Lung (tissue), 12 donors: ENCODE results near the gene KIAA1671. TPM values are rescaled to one million over a fixed set of nuclear protein-coding genes. Genes with fewer than 3 reads are reported as not detected.

Experiments used
- ATAC-seq: fragments of 200-7000 bp; cut with Tn5 transposase; one replicate; pipeline ENCODE4 v1.9.1; 2020; ENCODE audit warnings: moderate number of reproducible peaks; ENCODE audit not compliant: insufficient read depth, low FRiP score
- DNase-seq, 3 donors: peaks; one replicate each; pipeline ENCODE4 v3.0.0-alpha.2; 2013 to 2017
- H3K27ac ChIP-seq, 2 donors: one replicate each; pipeline ENCODE4 v1.5.1; 2013; ENCODE audit warnings: mild to moderate bottlenecking in 2 of 2, moderate library complexity in 2 of 2, control low read depth in 1 of 2, inconsistent platforms in 1 of 2, low read depth in 1 of 2, low read length in 1 of 2
- H3K27me3 ChIP-seq, 3 donors: one replicate each; pipeline ENCODE4 v1.5.1; 2013; ENCODE audit warnings: low read length in 2 of 3; ENCODE audit not compliant: control insufficient read depth in 3 of 3, insufficient read depth in 3 of 3
- H3K36me3 ChIP-seq, 4 donors: one replicate each; pipeline ENCODE4 v1.5.1; 2013; ENCODE audit warnings: low read length in 4 of 4, mild to moderate bottlenecking in 1 of 4, moderate library complexity in 1 of 4; ENCODE audit not compliant: control insufficient read depth in 4 of 4, insufficient read depth in 4 of 4
- H3K4me1 ChIP-seq, 5 donors: one replicate each; pipeline ENCODE4 v1.5.1; 2013; ENCODE audit warnings: low read length in 5 of 5, mild to moderate bottlenecking in 2 of 5, moderate library complexity in 1 of 5; ENCODE audit not compliant: control insufficient read depth in 5 of 5, insufficient read depth in 5 of 5
- H3K4me3 ChIP-seq: one replicate; pipeline ENCODE4 v1.5.1; 2013; ENCODE audit warnings: mild to moderate bottlenecking, control low read depth, moderate library complexity
- H3K9ac ChIP-seq, 2 donors: one replicate each; pipeline ENCODE4 v1.5.1; 2013; ENCODE audit warnings: low read length in 2 of 2, control low read depth in 1 of 2; ENCODE audit not compliant: insufficient read depth in 1 of 2
- H3K9me3 ChIP-seq, 4 donors: one replicate each; pipeline ENCODE4 v1.5.1; 2013; ENCODE audit warnings: low read length in 3 of 4, mild to moderate bottlenecking in 1 of 4, moderate library complexity in 1 of 4; ENCODE audit not compliant: control insufficient read depth in 4 of 4, insufficient read depth in 3 of 4
- CTCF ChIP-seq: IDR thresholded peaks from 2 replicates; pipeline ENCODE4 v1.5.1; 2012; ENCODE audit warnings: mild to moderate bottlenecking; ENCODE audit errors: control extremely low read depth, extremely low read depth
- WGBS, 2 donors: extraction: QIAGEN DNeasy Blood & Tissue Kit; methylation state at CpG; one replicate each; pipeline ENCODE4 v1.1.7; 2013; 5-methylcytosine and 5-hydroxymethylcytosine counted together
- polyA plus RNA-seq, 2 donors: library from polyadenylated mRNA; stranded (reverse); fragments of 200-250 nt; gene quantifications; one replicate each; pipeline ENCODE4 v1.2.1, GENCODE V29; 2013
- total RNA-seq, 2 donors: library from RNA; depleted of rRNA in 1 of 2; stranded (reverse); fragments of >200 nt in 1 of 2; gene quantifications; one replicate each; pipeline ENCODE4 v1.2.1, GENCODE V29; 2014 to 2021
- donor health status: control.
- donor health status: control.
- donor health status: Bipolar disorder and iron deficiency.
- donor health status: healthy.
- donor health status: DM: yes; HTN: yes; CAD: no.

KIAA1671 gene
- total and polyA plus RNA-seq, 4 donors: 7.6 to 44.6 (median 24.0) TPM

- H3K9me3 ChIP-seq: no peaks in the 10 kb centered on the region
- peak; percentile 9 for ATAC-seq
- peaks cover 0 to 24% (median 0%) of the 10 kb centered on the region in 5 donors for H3K4me1 ChIP-seq
- WGBS, 2 donors: 6 to 15% methylated on average over 26 to 47 of the region's 47 CpGs
- H3K36me3 ChIP-seq: no peaks in the 10 kb centered on the region
- peak overlapping the region in 1 of 2 donors; percentile 55 for H3K9ac ChIP-seq
- H3K27me3 ChIP-seq: peaks cover 0 to 25% (median 3%) of the 10 kb centered on the region in 3 donors
- peak overlapping the region; percentile 63 for H3K4me3 ChIP-seq
- no peak for TF ChIP-seq CTCF
- peak overlapping the region; percentile 34 to 93 for H3K27ac ChIP-seq
- DNase-seq: no peak
These were observed 1.0 kb downstream of the KIAA1671 start for GRCh38 chr22:24953384-24954113.

- no peak for TF ChIP-seq CTCF
- Histone ChIP-seq H3K4me1 (peaks cover 0 to 24% (median 0%) of the 10 kb centered on the region in 5 donors), H3K9ac (no peak overlapping the region), H3K36me3 (no peaks in the 10 kb centered on the region), H3K27ac (peak overlapping the region in 1 of 2 donors; percentile 93), H3K4me3 (no peak overlapping the region), H3K27me3 (peaks cover 0 to 25% (median 3%) of the 10 kb centered on the region in 3 donors), H3K9me3 (no peaks in the 10 kb centered on the region)
- whole genome bisulfite sequencing, 2 donors: 37 to 38% methylated on average over 4 of the region's 4 CpGs
- no peak for ATAC-seq
- no peak for DNase-seq
These were observed 1.6 kb downstream of the KIAA1671 start for GRCh38 chr22:24954114-24954463.

GRCh38 chr22:24954856-24955255 lies 2.3 kb downstream of the KIAA1671 start:
- 90 to 92% methylated on average over 8 of the region's 8 CpGs for WGBS, 2 donors
- Histone ChIP-seq H3K27me3 (peaks cover 0 to 22% (median 3%) of the 10 kb centered on the region in 3 donors), H3K4me1 (peaks cover 0 to 24% (median 0%) of the 10 kb centered on the region in 5 donors), H3K4me3 (no peak overlapping the region), H3K9me3 (no peaks in the 10 kb centered on the region), H3K27ac (no peak overlapping the region), H3K36me3 (no peaks in the 10 kb centered on the region), H3K9ac (no peak overlapping the region)
- DNase-seq (no peak), ATAC-seq (no peak)
- TF ChIP-seq CTCF: no peak
